ENCODE measurements around the gene R3HCC1L. TPM values are rescaled to one million over a fixed set of nuclear protein-coding genes. Genes with fewer than 3 reads are reported as not detected.

Gene R3HCC1L
- total RNA-seq, 1 donor, result 12.1 TPM

GRCh38 chr10:98242823-98243222 is 108.4 kb downstream of the R3HCC1L start:
- H3K4me3 ChIP-seq (ENCODE audit: low read depth, low read length), result no peak overlapping the region
- peak; percentile 36 for DNase-seq (ENCODE audit: low read depth)
- TF ChIP-seq, protein P1, sequence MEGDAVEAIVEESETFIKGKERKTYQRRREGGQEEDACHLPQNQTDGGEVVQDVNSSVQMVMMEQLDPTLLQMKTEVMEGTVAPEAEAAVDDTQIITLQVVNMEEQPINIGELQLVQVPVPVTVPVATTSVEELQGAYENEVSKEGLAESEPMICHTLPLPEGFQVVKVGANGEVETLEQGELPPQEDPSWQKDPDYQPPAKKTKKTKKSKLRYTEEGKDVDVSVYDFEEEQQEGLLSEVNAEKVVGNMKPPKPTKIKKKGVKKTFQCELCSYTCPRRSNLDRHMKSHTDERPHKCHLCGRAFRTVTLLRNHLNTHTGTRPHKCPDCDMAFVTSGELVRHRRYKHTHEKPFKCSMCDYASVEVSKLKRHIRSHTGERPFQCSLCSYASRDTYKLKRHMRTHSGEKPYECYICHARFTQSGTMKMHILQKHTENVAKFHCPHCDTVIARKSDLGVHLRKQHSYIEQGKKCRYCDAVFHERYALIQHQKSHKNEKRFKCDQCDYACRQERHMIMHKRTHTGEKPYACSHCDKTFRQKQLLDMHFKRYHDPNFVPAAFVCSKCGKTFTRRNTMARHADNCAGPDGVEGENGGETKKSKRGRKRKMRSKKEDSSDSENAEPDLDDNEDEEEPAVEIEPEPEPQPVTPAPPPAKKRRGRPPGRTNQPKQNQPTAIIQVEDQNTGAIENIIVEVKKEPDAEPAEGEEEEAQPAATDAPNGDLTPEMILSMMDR (IDR thresholded peaks at IDR 0.05; ENCODE audit: insufficient read depth, low read depth, low read length), result peak; percentile 53

- H3K4me3 ChIP-seq (ENCODE audit: low read depth, low read length), result no peak overlapping the region
- TF ChIP-seq, protein P1 (IDR thresholded peaks at IDR 0.05; ENCODE audit: insufficient read depth, low read depth, low read length), result no peak
- no peak for DNase-seq (ENCODE audit: low read depth)
These were observed 109.7 kb downstream of the R3HCC1L start for GRCh38 chr10:98244141-98244540.

GRCh38 chr10:98244586-98244985 is 110.1 kb downstream of the R3HCC1L start:
- H3K4me3 ChIP-seq (ENCODE audit: low read depth, low read length), result no peak overlapping the region
- DNase-seq (ENCODE audit: low read depth), result no peak
- TF ChIP-seq, protein P1 (IDR thresholded peaks at IDR 0.05; ENCODE audit: insufficient read depth, low read depth, low read length), result no peak

DNA sequence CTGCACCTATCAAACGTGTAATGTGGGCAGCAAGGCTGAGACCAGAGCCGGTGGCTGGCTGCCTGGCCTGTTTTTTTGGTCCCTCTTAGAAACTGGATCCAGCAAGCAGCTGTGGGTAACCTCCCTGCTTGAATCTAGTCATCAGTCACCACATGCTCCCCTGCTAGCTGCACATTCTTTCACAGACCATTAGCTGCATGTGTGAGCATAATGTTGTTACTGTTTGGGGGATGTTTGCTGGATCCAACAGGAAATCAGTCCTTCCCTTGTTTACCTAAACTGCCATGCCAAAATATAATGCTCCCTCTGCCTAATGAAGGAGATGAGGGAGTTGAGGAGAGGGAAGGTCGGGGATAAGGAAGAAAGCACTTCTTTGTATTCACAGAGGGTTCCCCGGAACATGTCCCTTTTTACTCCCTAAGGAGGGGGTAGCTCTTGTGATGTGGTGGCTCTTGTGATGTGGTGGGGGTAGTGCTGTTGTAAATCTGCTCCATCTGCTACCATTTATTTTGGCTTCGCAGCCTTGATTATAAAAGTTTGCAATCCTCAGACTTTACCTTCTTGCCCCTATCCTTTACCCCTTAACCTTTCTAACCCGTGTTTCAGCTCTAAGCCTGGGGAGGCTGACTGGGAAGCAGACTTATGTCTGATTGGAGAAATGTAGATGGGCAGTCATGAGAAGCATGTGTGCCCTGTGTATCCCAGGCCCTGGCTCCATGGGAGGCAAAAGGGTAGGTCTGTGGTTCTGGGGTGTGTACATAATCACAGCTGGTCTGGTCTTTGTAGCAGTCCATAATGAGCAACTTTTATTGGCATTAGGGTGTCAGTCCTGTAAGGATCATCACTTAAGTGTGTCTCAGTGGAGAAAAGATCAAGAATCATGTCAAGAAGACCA is 112.7 kb downstream of the R3HCC1L start:
- DNase-seq (ENCODE audit: low read depth), result peak; percentile 63
- no peak overlapping the region for H3K4me3 ChIP-seq (ENCODE audit: low read depth, low read length)
- TF ChIP-seq, protein P1 (IDR thresholded peaks at IDR 0.05; ENCODE audit: insufficient read depth, low read depth, low read length), result no peak

DNA sequence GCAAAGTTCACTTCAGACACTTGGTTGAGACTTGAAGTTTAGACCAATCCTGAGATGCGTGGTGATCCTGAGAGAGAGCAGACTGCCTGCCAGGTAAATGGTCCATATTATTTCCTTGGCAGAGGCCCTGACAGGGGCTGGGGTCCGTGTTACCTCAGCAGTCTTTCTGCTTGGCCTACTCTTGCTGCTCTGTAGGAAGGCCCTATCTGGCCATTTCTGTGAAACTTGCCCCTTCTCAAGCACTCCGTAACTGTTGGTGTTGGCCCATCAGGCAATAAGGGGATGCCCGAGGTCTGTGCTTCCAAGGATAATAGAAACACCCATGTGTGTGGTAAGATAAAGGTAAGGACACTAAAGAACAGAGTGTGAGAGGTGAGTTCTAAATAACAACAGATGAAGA is 113.6 kb downstream of the R3HCC1L start:
- TF ChIP-seq, protein P1 (IDR thresholded peaks at IDR 0.05; ENCODE audit: insufficient read depth, low read depth, low read length), result no peak
- no peak for DNase-seq (ENCODE audit: low read depth)
- H3K4me3 ChIP-seq (ENCODE audit: low read depth, low read length), result no peak overlapping the region

DNA sequence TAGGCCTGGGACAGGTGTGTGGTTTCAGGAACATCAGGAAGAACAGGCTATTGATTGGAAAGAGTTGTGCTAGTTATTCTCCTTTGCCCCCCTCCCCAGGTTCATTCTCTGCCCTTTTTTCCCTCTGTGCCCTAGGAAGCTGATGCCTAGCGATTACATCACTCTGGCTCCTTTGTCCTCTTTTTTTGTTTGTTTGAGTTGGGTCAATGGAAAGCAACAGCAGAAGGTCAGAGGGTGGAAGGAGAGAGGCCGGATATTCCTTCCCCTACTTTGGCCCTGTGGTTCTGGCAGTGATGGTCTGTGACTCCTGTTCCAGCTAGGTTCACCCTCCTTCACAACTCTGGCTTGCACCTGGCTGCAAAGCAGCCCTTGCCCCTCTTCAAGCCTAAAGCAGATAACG is 114.7 kb downstream of the R3HCC1L start:
- no peak overlapping the region for H3K4me3 ChIP-seq (ENCODE audit: low read depth, low read length)
- TF ChIP-seq, protein P1 (IDR thresholded peaks at IDR 0.05; ENCODE audit: insufficient read depth, low read depth, low read length), result no peak
- DNase-seq (ENCODE audit: low read depth), result no peak

Measured in fibroblast of villous mesenchyme (primary cell).